WI38 (cell line): ENCODE data around the gene PDSS2.

Experiments used
- H3K4me3 ChIP-seq: 2 replicates; pipeline ENCODE4 v1.5.1; 2011; ENCODE audit warnings: low read depth, mild to moderate bottlenecking, control low read depth, low read length
- CTCF ChIP-seq: IDR thresholded peaks from 2 replicates; pipeline ENCODE4 v1.5.1; 2012; ENCODE audit warnings: low read depth, mild to moderate bottlenecking, control low read depth, low read length

Gene PDSS2

GRCh38 chr6:107106165-107106564, 353.2 kb downstream of the PDSS2 start:
- no peak for TF ChIP-seq CTCF
- no peak overlapping the region for H3K4me3 ChIP-seq

GRCh38 chr6:107105511-107106116, 353.8 kb downstream of the PDSS2 start:
- H3K4me3 ChIP-seq: no peak overlapping the region
- no peak for TF ChIP-seq CTCF

- no peak for TF ChIP-seq CTCF
- H3K4me3 ChIP-seq: no peak overlapping the region
Measured at GRCh38 chr6:107103082-107103481, 356.3 kb downstream of the PDSS2 start.
